Fibroblast of the aortic adventitia (primary cell): ENCODE measurements around the gene STAB2. TPM values are rescaled to one million over a fixed set of nuclear protein-coding genes. Genes with fewer than 3 reads are reported as not detected.

ENCODE experiments used
- DNase-seq: peaks from one replicate; pipeline ENCODE4 v3.0.0-alpha.2; 2010; ENCODE audit warnings: low read depth
- H3K4me3 ChIP-seq: 2 replicates; pipeline ENCODE4 v1.5.1; 2011; ENCODE audit warnings: low read depth, mild to moderate bottlenecking, control low read depth, low read length, moderate library complexity
- CTCF ChIP-seq: IDR thresholded peaks from 2 replicates; pipeline ENCODE4 v1.5.1; 2011; ENCODE audit warnings: mild to moderate bottlenecking, low read length, control low read depth, inconsistent platforms; ENCODE audit not compliant: insufficient read depth
- total RNA-seq: library from RNA; depleted of rRNA; stranded (reverse); fragments of >200 nt; gene quantifications from 2 replicates; pipeline ENCODE4 v1.2.3, GENCODE V29; 2012; ENCODE audit warnings: low replicate concordance

The STAB2 gene
- total RNA-seq, 1 donor: not detected

GRCh38 chr12:103696101-103696500 lies 109.0 kb downstream of the STAB2 start:
- H3K4me3 ChIP-seq: no peak overlapping the region
- DNase-seq: no peak
- TF ChIP-seq CTCF: no peak

- no peak for TF ChIP-seq CTCF
- DNase-seq: no peak
- H3K4me3 ChIP-seq: no peak overlapping the region
Measured at GRCh38 chr12:103697971-103698751, 111.1 kb downstream of the STAB2 start.

GRCh38 chr12:103698752-103699560 lies 111.9 kb downstream of the STAB2 start:
- no peak for TF ChIP-seq CTCF
- no peak overlapping the region for H3K4me3 ChIP-seq
- peak; percentile 39 for DNase-seq

GRCh38 chr12:103705098-103705497 lies 118.0 kb downstream of the STAB2 start:
- TF ChIP-seq CTCF: no peak
- no peak for DNase-seq
- no peak overlapping the region for H3K4me3 ChIP-seq

GRCh38 chr12:103705927-103706326 lies 118.9 kb downstream of the STAB2 start:
- no peak for DNase-seq
- no peak overlapping the region for H3K4me3 ChIP-seq
- TF ChIP-seq CTCF: peak; percentile 18

- no peak for TF ChIP-seq CTCF
- DNase-seq: no peak
- no peak overlapping the region for H3K4me3 ChIP-seq
Measured at GRCh38 chr12:103707446-103707845, 120.4 kb downstream of the STAB2 start.
